Stomach (tissue), 4 donors: ENCODE data around the gene PPM1E.

Experiments used
- CTCF ChIP-seq, 7 experiments: fragments of 450-650 bp in 4 of 7; fragments of 200-600 bp in 3 of 7; sonication (generic) in 3 of 7; IDR thresholded peaks; one replicate each; pipeline ENCODE4 v1.5.1; 2016 to 2019; ENCODE audit warnings: antibody characterized with exemption in 7 of 7, control low read depth in 2 of 7, mild to moderate bottlenecking in 1 of 7
- POLR2A ChIP-seq, 4 donors: fragments of 450-650 bp; IDR thresholded peaks; one replicate each; pipeline ENCODE4 v1.6.1; 2016; ENCODE audit warnings: antibody characterized with exemption in 4 of 4, control low read depth in 2 of 4, mild to moderate bottlenecking in 1 of 4, moderate library complexity in 1 of 4

GRCh38 chr17:58741121-58741625, 14.5 kb upstream of the PPM1E start:
- TF ChIP-seq CTCF (IDR thresholded peaks at IDR 0.05): no peak
- TF ChIP-seq POLR2A (IDR thresholded peaks at IDR 0.05): no peak
